Measurements from ENCODE around the gene RHEB. TPM values are rescaled to one million over a fixed set of nuclear protein-coding genes. Genes with fewer than 3 reads are reported as not detected.

RHEB gene
- total RNA-seq, 1 experiment from 2014 or later, result 114 TPM

DNA sequence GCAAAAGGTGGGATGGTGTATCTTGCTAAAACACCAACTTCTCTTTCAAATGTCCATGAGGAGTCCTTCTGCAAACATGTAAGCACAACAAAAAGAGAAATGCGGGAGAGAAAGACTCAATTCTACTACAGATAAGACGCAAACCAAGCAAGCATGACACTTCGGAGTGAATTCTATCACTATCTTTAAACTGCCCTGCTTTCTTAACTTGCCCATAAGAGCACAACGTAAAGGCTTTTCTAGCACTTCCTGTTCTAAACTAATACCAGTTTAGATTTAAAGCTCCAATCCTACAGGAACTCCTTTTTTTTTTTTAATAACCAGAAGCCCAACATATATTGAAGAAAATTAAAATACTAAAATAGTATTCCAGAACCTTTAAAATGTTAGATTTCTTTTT is 8.4 kb downstream of the RHEB start:
- Histone ChIP-seq H3K4ac (ENCODE audit: low read depth, low read length) (no peak overlapping the region), H3K79me2 (ENCODE audit: insufficient read depth, low read length) (peaks cover 84% of the 10 kb centered on the region), H4K5ac (ENCODE audit: insufficient read length, low read depth, low read length) (no peak overlapping the region), H3K4me1 (ENCODE audit: insufficient read depth, low read length) (peaks cover 11% of the 10 kb centered on the region; the same call in 1 of the 2 replicates), H2BK5ac (ENCODE audit: insufficient read length, low read length) (no peak overlapping the region), H2AFZ (ENCODE audit: low read length) (no peak overlapping the region), H3K9ac (ENCODE audit: extremely low read depth, insufficient read length, low read length) (no peak overlapping the region), H3K18ac (ENCODE audit: insufficient read length, low read depth, low read length) (no peak overlapping the region), H2AK5ac (ENCODE audit: insufficient read length, low read length) (no peak overlapping the region), H4K20me1 (ENCODE audit: control insufficient read depth, insufficient read depth, insufficient read length) (no peaks in the 10 kb centered on the region), H3K23ac (ENCODE audit: insufficient read length, low read depth, low read length) (no peak overlapping the region), H3K14ac (ENCODE audit: insufficient read depth, low read length) (no peak overlapping the region), H3K23me2 (ENCODE audit: insufficient read length, low read depth, low read length, poor library complexity, severe bottlenecking) (no peaks in the 10 kb centered on the region), H2BK120ac (ENCODE audit: low read depth, low read length, poor library complexity, severe bottlenecking) (no peak overlapping the region), H3T11ph (ENCODE audit: low read length) (no peak overlapping the region), H2BK12ac (ENCODE audit: insufficient read length, low read depth, low read length) (no peak overlapping the region), H3K27me3 (ENCODE audit: insufficient read depth, low read length) (no peaks in the 10 kb centered on the region), H3K9me3 (ENCODE audit: control insufficient read depth, low read depth, low read length) (no peaks in the 10 kb centered on the region), H3K79me1 (ENCODE audit: insufficient read depth, low read depth, low read length, poor library complexity, severe bottlenecking) (peaks cover 2% of the 10 kb centered on the region), H2BK15ac (ENCODE audit: low read depth, low read length) (no peak overlapping the region), H3K27ac (ENCODE audit: insufficient read length, low read depth, low read length) (no peak overlapping the region), H3K56ac (ENCODE audit: insufficient read length, low read depth, low read length) (no peak overlapping the region), H4K8ac (replicated peaks; ENCODE audit: insufficient read length, low read depth, low read length) (no peak overlapping the region), H4K91ac (ENCODE audit: insufficient read length, low read depth, low read length) (no peak overlapping the region), H2BK20ac (ENCODE audit: low read depth, low read length, poor library complexity, severe bottlenecking) (no peak overlapping the region), H3K4me2 (ENCODE audit: insufficient read depth, insufficient read length, low read length) (no peak overlapping the region)
- Mint-ChIP-seq H3K27ac (peak overlapping the region in 1 of 3 experiments; percentile 6; a peak in 1 of 7 replicates), H3K27me3 (ENCODE audit: low read depth) (no peaks in the 10 kb centered on the region), H3K9me3 (no peaks in the 10 kb centered on the region), H3K4me3 (no peak overlapping the region), H3K36me3 (ENCODE audit: insufficient read depth in 1 of 3, low read depth in 3 of 3) (peaks cover 0 to 8% (median 2%) of the 10 kb centered on the region in 3 experiments; a peak in 2 of 7 replicates), H3K4me1 (peaks cover 67% of the 10 kb centered on the region in 2 experiments)
- DNase-seq, result no peak
- no CpG with 5 or more reads among the region's 4 CpGs for WGBS (ENCODE audit: extremely low coverage, insufficient read length, low lambda C conversion rate)
- TF ChIP-seq, protein P1, sequence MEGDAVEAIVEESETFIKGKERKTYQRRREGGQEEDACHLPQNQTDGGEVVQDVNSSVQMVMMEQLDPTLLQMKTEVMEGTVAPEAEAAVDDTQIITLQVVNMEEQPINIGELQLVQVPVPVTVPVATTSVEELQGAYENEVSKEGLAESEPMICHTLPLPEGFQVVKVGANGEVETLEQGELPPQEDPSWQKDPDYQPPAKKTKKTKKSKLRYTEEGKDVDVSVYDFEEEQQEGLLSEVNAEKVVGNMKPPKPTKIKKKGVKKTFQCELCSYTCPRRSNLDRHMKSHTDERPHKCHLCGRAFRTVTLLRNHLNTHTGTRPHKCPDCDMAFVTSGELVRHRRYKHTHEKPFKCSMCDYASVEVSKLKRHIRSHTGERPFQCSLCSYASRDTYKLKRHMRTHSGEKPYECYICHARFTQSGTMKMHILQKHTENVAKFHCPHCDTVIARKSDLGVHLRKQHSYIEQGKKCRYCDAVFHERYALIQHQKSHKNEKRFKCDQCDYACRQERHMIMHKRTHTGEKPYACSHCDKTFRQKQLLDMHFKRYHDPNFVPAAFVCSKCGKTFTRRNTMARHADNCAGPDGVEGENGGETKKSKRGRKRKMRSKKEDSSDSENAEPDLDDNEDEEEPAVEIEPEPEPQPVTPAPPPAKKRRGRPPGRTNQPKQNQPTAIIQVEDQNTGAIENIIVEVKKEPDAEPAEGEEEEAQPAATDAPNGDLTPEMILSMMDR (conservative IDR thresholded peaks at IDR 0.05), result no peak

Data from H9 (cell line).